Colonic mucosa (tissue), 4 donors: ENCODE results near the gene PHACTR1. TPM values are rescaled to one million over a fixed set of nuclear protein-coding genes. Genes with fewer than 3 reads are reported as not detected.

ENCODE experiments used
- DNase-seq: peaks from one replicate; pipeline ENCODE4 v3.0.0-alpha.2; 2020
- H3K27ac ChIP-seq: fragments of 200-600 bp; one replicate; pipeline ENCODE4 v1.8.0; 2021
- H3K27me3 ChIP-seq: fragments of 200-600 bp; one replicate; pipeline ENCODE4 v1.8.0; 2021
- H3K36me3 ChIP-seq: fragments of 200-600 bp; one replicate; pipeline ENCODE4 v1.8.0; 2021
- H3K4me1 ChIP-seq: fragments of 200-600 bp; one replicate; pipeline ENCODE4 v1.8.0; 2021; ENCODE audit warnings: mild to moderate bottlenecking
- H3K4me3 ChIP-seq: fragments of 200-600 bp; one replicate; pipeline ENCODE4 v1.8.0; 2021
- H3K9ac ChIP-seq, 2 donors: one replicate each; pipeline ENCODE4 v1.7.0; 2013; ENCODE audit warnings: control low read depth in 2 of 2, low read depth in 2 of 2, low read length in 2 of 2
- H3K9me3 ChIP-seq: fragments of 200-600 bp; one replicate; pipeline ENCODE4 v1.8.0; 2021
- CTCF ChIP-seq: fragments of 200-600 bp; IDR thresholded peaks from one replicate; pipeline ENCODE4 v1.8.0; 2022; ENCODE audit warnings: antibody characterized with exemption, mild to moderate bottlenecking
- intact Hi-C: fragments of 100-400 bp; cut with DNase I; formaldehyde crosslinking; loops from one replicate; pipeline ENCODE4 v1.14.1; 2022
- total RNA-seq, 2 donors: library from RNA; stranded (reverse); fragmentation: NEBNext Ultra II Directional in 1 of 2; extraction: Animal tissue kit (Norgen Biotek cat#: 25700) in 1 of 2; gene quantifications; one replicate each; pipeline ENCODE4 v1.2.1, GENCODE V29; 2021
- donor health status: healthy.
- donor health status: DM: no; HTN: no; CAD: no.
- donor health status: DM: no; HTN: no; CAD: no.

The PHACTR1 gene
- 1 to 10 TPM; 1.7 to 2.2 TPM for total RNA-seq

GRCh38 chr6:12716298-12716916 lies at the start of gene PHACTR1:
TSS of gene PHACTR1 (plus strand) at chr6:12716767.
- no peak within 1 kb of the TSS for H3K4me3 ChIP-seq
- no peak for TF ChIP-seq CTCF
- no peaks in the 10 kb centered on the region for H3K27me3 ChIP-seq
- no peaks in the 10 kb centered on the region for H3K36me3 ChIP-seq
- H3K9me3 ChIP-seq = no peaks in the 10 kb centered on the region
- H3K4me1 ChIP-seq = no peaks in the 10 kb centered on the region
- H3K27ac ChIP-seq = no peak within 1 kb of the TSS
- intact Hi-C loops = no loop called here
- H3K9ac ChIP-seq = no peak within 1 kb of the TSS
- no peak for DNase-seq

- DNase-seq = no peak
- Histone ChIP-seq H3K27ac (no peak overlapping the region), H3K4me3 (no peak overlapping the region), H3K9ac (no peak overlapping the region), H3K4me1 (no peaks in the 10 kb centered on the region), H3K36me3 (no peaks in the 10 kb centered on the region), H3K27me3 (no peaks in the 10 kb centered on the region), H3K9me3 (no peaks in the 10 kb centered on the region)
- no peak for TF ChIP-seq CTCF
- intact Hi-C loops = no loop called here
Measured at GRCh38 chr6:12666886-12667285, 49.7 kb upstream of the PHACTR1 start.

- no peak for TF ChIP-seq CTCF
- no peaks in the 10 kb centered on the region for H3K4me1 ChIP-seq
- no peak overlapping the region for H3K9ac ChIP-seq
- DNase-seq = no peak
- no peaks in the 10 kb centered on the region for H3K36me3 ChIP-seq
- no peaks in the 10 kb centered on the region for H3K27me3 ChIP-seq
- H3K27ac ChIP-seq = no peak overlapping the region
- intact Hi-C loops = no loop called here
- no peak overlapping the region for H3K4me3 ChIP-seq
- no peaks in the 10 kb centered on the region for H3K9me3 ChIP-seq
Measured at GRCh38 chr6:12675931-12676330, 40.6 kb upstream of the PHACTR1 start.

- Histone ChIP-seq H3K36me3 (no peaks in the 10 kb centered on the region), H3K9me3 (no peaks in the 10 kb centered on the region), H3K4me3 (no peak overlapping the region), H3K27me3 (no peaks in the 10 kb centered on the region), H3K4me1 (no peaks in the 10 kb centered on the region), H3K27ac (no peak overlapping the region), H3K9ac (no peak overlapping the region)
- intact Hi-C loops = no loop called here
- TF ChIP-seq CTCF = no peak
- no peak for DNase-seq
Measured at GRCh38 chr6:12679341-12679740, 37.2 kb upstream of the PHACTR1 start.

DNA sequence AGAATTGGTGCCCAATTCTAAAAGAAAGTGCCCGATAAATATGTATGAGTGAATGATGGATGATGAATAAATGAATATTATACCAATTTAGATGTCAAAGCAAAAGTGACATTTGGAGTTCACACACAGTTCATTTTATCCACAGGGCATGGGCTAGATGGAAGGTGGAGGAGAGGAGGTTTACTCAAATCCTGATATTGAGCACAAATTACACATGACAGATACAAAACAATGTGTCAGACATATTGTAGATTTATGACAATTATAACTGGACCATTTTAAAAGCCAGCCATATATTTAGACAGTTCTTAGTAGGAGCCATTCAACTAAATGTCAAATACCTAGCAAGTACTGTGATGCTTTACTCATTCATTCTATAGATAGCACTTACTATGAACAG lies 23.4 kb upstream of the PHACTR1 start:
- Histone ChIP-seq H3K27me3 (no peaks in the 10 kb centered on the region), H3K9ac (no peak overlapping the region), H3K27ac (no peak overlapping the region), H3K4me3 (no peak overlapping the region), H3K9me3 (no peaks in the 10 kb centered on the region), H3K36me3 (no peaks in the 10 kb centered on the region), H3K4me1 (no peaks in the 10 kb centered on the region)
- no peak for TF ChIP-seq CTCF
- intact Hi-C loops = no loop called here
- DNase-seq = no peak
